Upper lobe of right lung (tissue), 1 donor: ENCODE data around the gene ABI1. TPM values are rescaled to one million over a fixed set of nuclear protein-coding genes. Genes with fewer than 3 reads are reported as not detected.

Source experiments
- ATAC-seq: fragments of 200-7000 bp; cut with Tn5 transposase; one replicate; pipeline ENCODE4 v1.9.1; 2020; ENCODE audit warnings: mild to moderate bottlenecking, moderate library complexity
- DNase-seq: peaks from one replicate; pipeline ENCODE4 v3.0.0-alpha.2; 2020
- H3K27ac ChIP-seq: fragments of 200-600 bp; one replicate; pipeline ENCODE4 v1.8.0; 2022
- H3K27me3 ChIP-seq: fragments of 200-600 bp; one replicate; pipeline ENCODE4 v1.8.0; 2022; ENCODE audit warnings: mild to moderate bottlenecking
- H3K36me3 ChIP-seq: fragments of 200-600 bp; one replicate; pipeline ENCODE4 v1.8.0; 2022
- H3K4me1 ChIP-seq: fragments of 200-600 bp; one replicate; pipeline ENCODE4 v1.8.0; 2022
- H3K4me3 ChIP-seq: fragments of 200-600 bp; one replicate; pipeline ENCODE4 v1.8.0; 2022; ENCODE audit warnings: mild to moderate bottlenecking
- H3K9me3 ChIP-seq: fragments of 200-600 bp; one replicate; pipeline ENCODE4 v1.8.0; 2022
- intact Hi-C: fragments of 100-400 bp; cut with DNase I; formaldehyde crosslinking; loops from one replicate; pipeline ENCODE4 v1.11.0; 2022
- total RNA-seq: library from RNA; stranded (reverse); fragmentation: NEBNext Ultra II Directional; extraction: Animal tissue kit (Norgen Biotek cat#: 25700); gene quantifications from one replicate; pipeline ENCODE4 v1.2.1, GENCODE V29; 2021
- TF ChIP-seq, protein P1 (sequence below): fragments of 200-600 bp; IDR thresholded peaks from one replicate; pipeline ENCODE4 v1.8.0; 2022; ENCODE audit warnings: antibody characterized with exemption
- donor health status: DM: no; HTN: yes; CAD: no; lungs with severe emphysema.

The ABI1 gene
- total RNA-seq, 1 donor from 2014 or later, result 52.4 TPM

GRCh38 chr10:26746061-26746460 is 114.7 kb downstream of the ABI1 start:
- Histone ChIP-seq H3K4me3 (no peak overlapping the region), H3K9me3 (no peaks in the 10 kb centered on the region), H3K27ac (no peak overlapping the region), H3K36me3 (peaks cover 74% of the 10 kb centered on the region), H3K27me3 (no peaks in the 10 kb centered on the region), H3K4me1 (no peaks in the 10 kb centered on the region)
- intact Hi-C loops, result no loop called here
- DNase-seq, result no peak
- TF ChIP-seq, protein P1, sequence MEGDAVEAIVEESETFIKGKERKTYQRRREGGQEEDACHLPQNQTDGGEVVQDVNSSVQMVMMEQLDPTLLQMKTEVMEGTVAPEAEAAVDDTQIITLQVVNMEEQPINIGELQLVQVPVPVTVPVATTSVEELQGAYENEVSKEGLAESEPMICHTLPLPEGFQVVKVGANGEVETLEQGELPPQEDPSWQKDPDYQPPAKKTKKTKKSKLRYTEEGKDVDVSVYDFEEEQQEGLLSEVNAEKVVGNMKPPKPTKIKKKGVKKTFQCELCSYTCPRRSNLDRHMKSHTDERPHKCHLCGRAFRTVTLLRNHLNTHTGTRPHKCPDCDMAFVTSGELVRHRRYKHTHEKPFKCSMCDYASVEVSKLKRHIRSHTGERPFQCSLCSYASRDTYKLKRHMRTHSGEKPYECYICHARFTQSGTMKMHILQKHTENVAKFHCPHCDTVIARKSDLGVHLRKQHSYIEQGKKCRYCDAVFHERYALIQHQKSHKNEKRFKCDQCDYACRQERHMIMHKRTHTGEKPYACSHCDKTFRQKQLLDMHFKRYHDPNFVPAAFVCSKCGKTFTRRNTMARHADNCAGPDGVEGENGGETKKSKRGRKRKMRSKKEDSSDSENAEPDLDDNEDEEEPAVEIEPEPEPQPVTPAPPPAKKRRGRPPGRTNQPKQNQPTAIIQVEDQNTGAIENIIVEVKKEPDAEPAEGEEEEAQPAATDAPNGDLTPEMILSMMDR, result no peak
- no peak for ATAC-seq

DNA sequence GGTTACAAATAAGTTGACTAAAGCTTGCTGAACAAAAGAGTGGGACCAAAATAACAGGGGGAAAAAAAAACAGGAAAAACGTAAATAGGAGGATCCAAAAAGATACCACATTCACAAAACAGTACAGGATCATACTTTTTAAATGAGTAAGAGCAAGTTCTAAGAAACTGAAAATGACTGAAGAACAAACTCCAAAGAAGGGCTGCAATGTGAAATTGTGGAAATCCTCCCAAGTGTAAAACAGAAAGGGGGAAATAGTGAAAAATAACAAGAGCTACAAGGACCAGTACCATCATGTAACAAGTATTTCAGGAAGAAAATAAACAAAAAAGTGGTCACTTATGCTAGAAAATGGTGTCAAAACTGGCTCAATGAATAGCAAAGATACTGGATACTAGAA is 116.9 kb downstream of the ABI1 start:
- no peak for ATAC-seq
- Histone ChIP-seq H3K9me3 (no peaks in the 10 kb centered on the region), H3K27me3 (no peaks in the 10 kb centered on the region), H3K36me3 (peaks cover 56% of the 10 kb centered on the region), H3K4me1 (no peaks in the 10 kb centered on the region), H3K4me3 (no peak overlapping the region), H3K27ac (no peak overlapping the region)
- intact Hi-C loops, result no loop called here
- TF ChIP-seq, protein P1, result no peak
- DNase-seq, result no peak

DNA sequence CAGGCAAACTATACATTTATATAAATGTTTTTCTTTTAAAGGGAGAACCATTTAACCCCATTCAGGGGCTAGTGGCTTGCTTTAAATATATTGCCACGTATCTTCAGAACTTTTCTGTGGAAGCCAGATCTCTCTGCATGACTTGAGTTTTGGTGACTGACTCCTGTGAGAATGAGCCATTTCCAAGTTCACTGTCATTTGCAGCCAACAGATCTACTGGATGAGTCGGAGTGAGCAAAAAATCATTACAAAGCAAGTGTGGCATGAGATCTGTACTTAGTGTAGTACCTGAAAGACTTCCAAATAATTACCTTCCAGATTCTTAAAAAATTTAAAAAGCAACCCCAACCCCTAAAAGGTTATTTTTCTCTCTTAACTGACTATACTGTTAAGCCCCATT is 117.7 kb downstream of the ABI1 start:
- ATAC-seq, result no peak
- Histone ChIP-seq H3K27me3 (no peaks in the 10 kb centered on the region), H3K9me3 (no peaks in the 10 kb centered on the region), H3K36me3 (peaks cover 51% of the 10 kb centered on the region), H3K4me1 (no peaks in the 10 kb centered on the region), H3K27ac (no peak overlapping the region), H3K4me3 (no peak overlapping the region)
- TF ChIP-seq, protein P1, result no peak
- no peak for DNase-seq
- intact Hi-C loops, result no loop called here

- intact Hi-C loops, result no loop called here
- H3K27ac ChIP-seq, result no peak overlapping the region
- ATAC-seq (no peak), DNase-seq (no peak)
- H3K36me3 ChIP-seq, result peaks cover 39% of the 10 kb centered on the region
- no peaks in the 10 kb centered on the region for H3K27me3 ChIP-seq
- H3K9me3 ChIP-seq, result no peaks in the 10 kb centered on the region
- no peak overlapping the region for H3K4me3 ChIP-seq
- no peaks in the 10 kb centered on the region for H3K4me1 ChIP-seq
- TF ChIP-seq, protein P1, result no peak
Measured at GRCh38 chr10:26741368-26741767, 119.4 kb downstream of the ABI1 start.

- no peaks in the 10 kb centered on the region for H3K4me1 ChIP-seq
- TF ChIP-seq, protein P1, result no peak
- H3K4me3 ChIP-seq, result no peak overlapping the region
- H3K9me3 ChIP-seq, result no peaks in the 10 kb centered on the region
- ATAC-seq (no peak), DNase-seq (no peak)
- H3K36me3 ChIP-seq, result peaks cover 38% of the 10 kb centered on the region
- H3K27ac ChIP-seq, result no peak overlapping the region
- intact Hi-C loops, result no loop called here
- no peaks in the 10 kb centered on the region for H3K27me3 ChIP-seq
Measured at GRCh38 chr10:26739071-26739631, 121.6 kb downstream of the ABI1 start.

- ATAC-seq, result no peak
Measured at GRCh38 chr10:26738301-26738911, 122.4 kb downstream of the ABI1 start.

More at GRCh38 chr10:26738301-26738911, 122.4 kb downstream of the ABI1 start:
- Histone ChIP-seq H3K4me1 (no peaks in the 10 kb centered on the region), H3K27ac (no peak overlapping the region), H3K27me3 (no peaks in the 10 kb centered on the region), H3K9me3 (no peaks in the 10 kb centered on the region), H3K36me3 (peaks cover 32% of the 10 kb centered on the region), H3K4me3 (no peak overlapping the region)
- intact Hi-C loops, result no loop called here
- TF ChIP-seq, protein P1, result no peak
- DNase-seq, result no peak
